CD4-positive, alpha-beta T cell treated with Interferon gamma for 1 hour (primary cell): ENCODE data around the gene KLHL11.

Experiments
- DNase-seq: peaks from one replicate; pipeline ENCODE4 v3.0.0-alpha.2; 2020

KLHL11 gene

GRCh38 chr17:41864836-41865595, at the start of gene KLHL11:
KLHL11 (minus strand) TSS chr17:41865423; CDS start chr17:41865370, 53 bp downstream.
- DNase-seq, result peak; percentile 86

DNA sequence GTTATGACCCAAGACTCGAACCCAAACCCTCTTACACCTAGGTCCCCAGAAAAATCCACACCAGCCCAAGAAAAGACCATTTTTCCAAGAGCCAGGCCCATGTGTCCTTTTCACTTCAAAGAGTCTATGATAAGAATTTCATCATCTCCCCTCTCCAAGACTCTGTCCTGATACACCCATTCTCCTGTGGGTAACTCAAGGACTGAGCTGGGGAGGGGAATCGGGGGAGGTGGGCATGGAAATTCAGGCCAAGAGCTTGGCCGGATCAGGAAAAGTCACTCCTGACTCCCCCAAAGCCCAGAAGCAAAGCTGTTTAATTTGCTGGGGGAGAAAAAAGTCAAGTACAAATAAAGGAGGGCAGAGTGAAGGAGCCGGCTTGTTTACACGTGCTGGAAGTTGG, 49.8 kb upstream of the KLHL11 start:
- no peak for DNase-seq

GRCh38 chr17:41914358-41914766, 49.1 kb upstream of the KLHL11 start:
- no peak for DNase-seq

- no peak for DNase-seq
Measured at GRCh38 chr17:41913798-41914197, 48.6 kb upstream of the KLHL11 start.

GRCh38 chr17:41912925-41913324, 47.7 kb upstream of the KLHL11 start:
- DNase-seq, result no peak

DNA sequence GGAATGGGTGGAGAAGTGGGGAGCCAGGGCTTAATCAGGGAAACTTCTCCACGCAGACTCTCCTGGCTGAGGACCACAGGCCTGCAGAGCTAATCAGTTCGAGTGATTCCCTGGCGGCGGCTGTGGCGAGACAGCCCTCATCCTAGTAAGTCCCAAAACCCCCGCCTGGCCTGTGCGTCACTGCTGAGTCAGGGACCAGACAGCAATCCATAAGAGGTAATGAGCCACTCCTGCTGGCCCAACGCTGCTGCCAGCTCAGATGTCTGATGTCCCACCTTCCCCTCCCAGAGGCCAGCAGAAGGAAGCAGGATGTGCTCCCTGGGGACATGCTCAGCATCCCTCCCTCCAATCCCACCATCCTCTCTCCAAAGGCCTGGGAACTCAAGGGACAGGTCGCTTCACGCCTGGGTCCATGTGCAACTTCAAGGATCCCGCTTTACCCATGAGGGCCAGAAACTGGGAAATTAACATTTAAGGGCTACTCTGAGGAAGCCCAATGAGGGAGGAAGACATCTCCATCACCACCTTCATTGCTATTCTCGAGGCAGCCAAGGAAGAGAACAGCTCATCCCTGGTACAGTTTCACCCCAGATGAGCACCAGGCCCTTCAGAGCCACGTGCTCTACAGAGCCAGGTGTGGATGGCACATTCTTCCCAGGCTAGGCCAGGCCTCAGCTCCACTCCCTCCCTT, 45.6 kb upstream of the KLHL11 start:
- no peak for DNase-seq

DNA sequence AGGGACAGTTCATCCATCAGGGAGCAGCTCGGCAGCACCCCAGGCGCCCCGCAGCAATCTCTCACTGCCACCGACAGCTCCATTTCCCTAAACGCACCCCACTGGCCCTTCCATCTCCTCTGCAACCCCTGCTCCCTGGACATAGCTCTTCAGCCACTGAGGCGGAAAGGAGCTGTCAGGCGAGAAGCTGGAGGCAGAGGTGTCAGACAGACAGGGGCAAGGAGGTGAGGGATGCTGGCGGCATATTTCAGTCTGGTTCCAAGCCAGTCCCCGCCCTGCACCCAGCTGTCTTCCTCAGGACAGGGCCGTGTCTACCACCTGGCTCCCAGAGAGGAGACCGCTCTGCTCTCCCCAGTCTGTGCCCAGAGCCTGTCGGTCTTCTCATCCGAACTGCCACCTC, 43.9 kb upstream of the KLHL11 start:
- DNase-seq, result no peak

DNA sequence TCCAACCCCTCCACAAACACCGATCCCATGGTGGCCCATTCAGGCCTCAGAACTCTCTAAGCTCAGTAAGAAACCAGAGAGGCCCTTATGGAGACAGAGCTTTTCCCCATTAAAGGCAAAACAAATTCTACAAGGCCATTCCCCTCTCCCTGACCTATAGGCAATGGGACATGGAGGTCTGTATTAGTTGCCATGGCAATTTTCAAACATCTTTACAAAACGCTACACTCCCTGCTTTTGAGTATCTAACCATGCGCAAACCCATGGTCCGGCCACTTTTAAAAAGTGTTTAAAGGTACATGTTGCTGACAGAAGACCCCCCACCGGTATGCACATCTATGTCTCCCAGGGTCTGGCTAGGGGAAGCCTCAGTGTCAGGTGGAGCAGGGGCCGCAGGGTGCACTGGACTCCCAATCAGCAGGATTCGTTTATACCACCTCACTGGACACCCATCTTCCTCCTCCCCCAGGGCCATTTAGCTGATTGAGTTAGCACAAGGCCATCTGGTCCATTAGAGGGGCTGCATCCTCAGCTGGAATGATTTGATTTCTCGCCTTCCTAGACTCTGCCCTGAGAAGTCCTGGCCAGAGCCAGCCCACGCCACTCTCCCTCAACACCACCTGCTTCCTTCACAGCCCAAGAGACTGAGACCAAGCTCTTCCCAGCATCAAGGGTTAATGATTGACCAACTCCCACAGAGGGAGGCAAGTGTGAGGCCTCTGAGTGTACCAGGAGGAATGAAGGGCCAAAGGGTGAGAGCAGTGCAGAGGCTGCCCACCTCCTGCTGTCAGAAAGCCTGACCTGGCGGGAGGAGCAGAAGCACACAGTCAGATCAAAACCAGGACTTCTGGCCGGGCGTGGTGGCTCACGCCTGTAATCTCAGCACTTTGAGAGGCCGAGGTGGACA, 42.7 kb upstream of the KLHL11 start:
- DNase-seq, result no peak

- DNase-seq, result no peak
Measured at GRCh38 chr17:41907185-41907556, 41.9 kb upstream of the KLHL11 start.

- DNase-seq, result no peak
Measured at GRCh38 chr17:41906465-41907184, 41.4 kb upstream of the KLHL11 start.

GRCh38 chr17:41905172-41905571, 39.9 kb upstream of the KLHL11 start:
- no peak for DNase-seq

DNA sequence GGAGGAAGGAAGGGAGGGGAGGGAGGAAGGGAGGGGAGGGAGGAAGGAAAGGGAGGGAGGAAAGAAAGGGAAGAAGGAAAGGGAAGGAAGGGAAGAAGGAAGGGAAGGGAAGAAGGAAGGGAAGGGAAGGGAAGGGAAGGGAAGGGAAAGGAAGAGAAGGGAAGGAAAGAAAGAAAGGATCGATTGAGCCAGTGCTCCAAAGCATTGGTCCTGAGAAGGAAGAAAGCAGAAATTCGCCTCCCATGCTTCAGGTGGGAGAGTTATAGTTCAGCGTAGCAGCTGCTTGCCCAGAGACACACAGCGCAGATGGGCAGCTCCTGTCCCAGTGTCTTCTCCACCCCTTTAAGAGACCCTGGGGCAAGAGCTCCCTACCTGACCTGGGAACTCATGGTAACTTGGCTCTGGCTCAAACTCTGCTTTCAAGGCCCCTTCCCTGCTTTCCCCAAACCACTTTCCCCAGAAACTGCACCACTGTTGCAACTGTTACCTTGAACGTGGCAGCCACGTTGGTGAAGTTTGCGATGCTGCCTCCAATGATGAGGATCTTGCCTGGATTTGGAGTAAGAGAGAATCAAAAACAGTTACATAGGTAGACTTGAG, 39.1 kb upstream of the KLHL11 start:
- no peak for DNase-seq

DNA sequence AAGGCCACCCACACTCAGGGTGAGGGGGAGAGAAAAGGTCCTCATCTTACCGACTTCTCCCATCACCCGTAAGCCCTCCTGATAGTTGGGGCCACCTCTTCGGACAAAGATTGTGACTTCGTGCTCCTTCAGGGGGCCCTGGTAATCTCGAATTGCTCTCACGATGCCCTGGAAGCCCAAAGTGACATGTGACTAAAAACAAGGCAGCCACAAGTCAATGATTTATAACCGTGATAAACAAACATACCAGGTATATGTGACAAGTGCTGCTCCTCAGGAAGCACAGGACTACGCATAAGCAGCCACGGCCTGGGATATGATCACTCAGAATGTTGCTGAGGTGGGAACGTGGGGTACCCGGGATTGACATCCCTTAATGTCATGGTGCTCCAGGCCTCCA, 36.4 kb upstream of the KLHL11 start:
- no peak for DNase-seq

- DNase-seq, result no peak
Measured at GRCh38 chr17:41896726-41897125, 31.5 kb upstream of the KLHL11 start.

GRCh38 chr17:41895617-41896016, 30.4 kb upstream of the KLHL11 start:
- no peak for DNase-seq

- no peak for DNase-seq
Measured at GRCh38 chr17:41894791-41895331, 29.6 kb upstream of the KLHL11 start.

DNA sequence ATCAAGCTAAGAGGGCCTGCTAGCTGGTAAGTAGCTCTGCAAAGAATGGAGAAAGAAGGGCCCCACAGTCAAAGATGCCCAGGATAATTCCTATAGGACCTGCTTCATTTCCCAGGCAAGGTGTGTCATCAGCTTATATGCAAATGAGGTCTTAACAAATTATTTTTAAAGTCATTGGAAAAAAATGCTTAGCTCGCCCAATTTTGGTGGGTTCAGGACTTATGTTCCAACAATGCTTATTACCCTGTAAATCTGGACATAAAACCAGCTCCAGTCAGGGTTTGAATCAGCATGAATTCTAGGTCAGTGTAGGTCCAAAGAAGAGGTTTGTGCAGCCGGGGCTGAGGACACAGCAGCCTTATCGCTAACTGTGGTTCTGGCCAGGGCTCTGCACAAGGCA, 28.2 kb upstream of the KLHL11 start:
- DNase-seq, result no peak

- no peak for DNase-seq
Measured at GRCh38 chr17:41892021-41892376, 26.8 kb upstream of the KLHL11 start.

DNA sequence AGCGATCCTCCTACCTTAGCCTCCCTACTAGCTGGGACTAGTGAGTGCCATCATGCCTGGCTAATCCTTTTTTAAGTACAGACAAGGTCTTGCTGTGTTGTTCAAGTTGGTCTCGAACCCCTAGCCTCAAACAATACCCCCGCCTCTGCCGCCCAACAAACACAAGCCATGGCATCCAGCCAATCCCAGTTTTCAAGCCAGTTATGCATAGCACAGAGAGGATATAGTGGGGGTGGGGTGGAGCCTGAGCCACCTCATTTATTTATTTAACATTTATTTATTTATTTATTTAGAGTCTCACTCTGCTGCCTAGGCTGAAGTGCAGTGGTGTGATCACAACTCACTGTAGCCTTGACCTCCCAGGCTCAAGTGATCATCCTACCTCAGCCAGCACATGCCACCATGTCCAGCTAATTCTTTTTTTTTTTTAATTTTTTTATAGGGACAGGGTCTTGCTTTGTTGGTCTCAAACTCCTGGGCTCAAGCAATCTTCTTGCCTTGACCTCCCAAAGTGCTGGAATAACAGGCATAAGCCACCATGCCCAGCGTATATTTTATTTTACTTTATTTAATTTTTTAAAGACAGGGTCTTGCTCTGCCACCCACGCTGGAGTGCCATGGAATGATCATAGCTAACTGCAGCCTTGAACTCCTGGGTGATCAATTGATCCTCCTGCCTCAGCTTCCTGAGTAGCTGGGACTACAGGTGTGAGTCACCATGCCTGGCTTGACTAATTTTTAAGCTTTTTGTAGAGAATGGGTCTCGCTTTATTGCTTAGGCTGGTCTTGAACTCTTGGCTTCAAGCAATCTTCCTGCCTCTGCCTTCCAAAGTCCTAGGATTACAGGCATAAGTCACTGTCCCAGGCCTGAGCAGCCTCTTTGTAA, 26.2 kb upstream of the KLHL11 start:
- no peak for DNase-seq

DNA sequence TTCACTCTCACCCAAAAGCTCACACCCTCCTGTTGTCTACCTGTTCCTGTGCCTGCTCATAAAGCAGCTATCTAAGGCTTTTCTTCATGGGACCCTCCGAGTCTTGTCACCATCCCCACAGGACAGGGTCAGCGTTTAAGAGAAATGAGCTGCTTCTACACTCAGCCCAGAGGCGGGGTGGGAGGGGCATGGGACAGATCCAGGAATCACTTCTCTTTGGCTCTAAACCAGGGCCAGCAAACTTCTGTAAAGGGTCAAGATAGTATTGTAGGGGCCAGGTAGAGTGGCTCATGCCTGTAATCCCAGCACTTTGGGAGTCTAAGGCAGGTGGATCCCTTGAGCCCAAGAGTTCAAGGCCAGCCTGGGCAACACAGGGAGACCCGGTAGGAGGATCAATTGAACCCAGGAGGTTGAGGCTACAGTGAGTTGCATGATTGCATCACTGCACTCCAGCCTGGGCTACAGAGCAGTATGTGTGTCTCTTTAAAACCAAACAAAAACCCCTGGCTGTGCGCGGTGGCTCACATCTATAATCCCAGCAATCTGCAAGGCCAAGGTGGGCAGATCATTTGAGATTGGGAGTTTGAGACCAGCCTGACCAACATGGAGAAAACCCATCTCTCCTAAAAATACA, 23.2 kb upstream of the KLHL11 start:
- no peak for DNase-seq

DNA sequence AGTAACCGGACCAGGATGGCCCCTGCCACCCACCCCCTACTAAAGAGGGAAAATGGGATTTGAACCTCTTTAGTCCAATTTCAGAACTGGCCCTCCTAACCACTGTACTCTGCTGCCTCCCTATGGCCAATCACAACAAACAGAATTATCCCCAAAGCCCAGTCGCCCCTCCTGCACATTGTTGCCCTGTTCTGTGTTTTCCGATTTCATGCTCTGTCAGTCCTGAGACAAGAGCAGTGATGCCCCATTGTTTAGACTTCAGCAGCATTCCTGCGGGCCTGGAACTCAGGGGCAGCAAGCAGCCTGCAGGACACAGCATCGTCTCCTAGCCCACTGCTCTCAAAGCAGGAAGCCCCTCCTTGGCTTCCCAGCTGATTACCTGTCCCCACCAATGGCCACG, 20.5 kb upstream of the KLHL11 start:
- DNase-seq, result no peak
